DMS153 (cell line): ENCODE measurements around the gene COL6A3.

ENCODE experiments used
- DNase-seq: peaks from one replicate; lab custom pipeline; 2025; lab: John Stamatoyannopoulos, UW

The COL6A3 gene, protein sequence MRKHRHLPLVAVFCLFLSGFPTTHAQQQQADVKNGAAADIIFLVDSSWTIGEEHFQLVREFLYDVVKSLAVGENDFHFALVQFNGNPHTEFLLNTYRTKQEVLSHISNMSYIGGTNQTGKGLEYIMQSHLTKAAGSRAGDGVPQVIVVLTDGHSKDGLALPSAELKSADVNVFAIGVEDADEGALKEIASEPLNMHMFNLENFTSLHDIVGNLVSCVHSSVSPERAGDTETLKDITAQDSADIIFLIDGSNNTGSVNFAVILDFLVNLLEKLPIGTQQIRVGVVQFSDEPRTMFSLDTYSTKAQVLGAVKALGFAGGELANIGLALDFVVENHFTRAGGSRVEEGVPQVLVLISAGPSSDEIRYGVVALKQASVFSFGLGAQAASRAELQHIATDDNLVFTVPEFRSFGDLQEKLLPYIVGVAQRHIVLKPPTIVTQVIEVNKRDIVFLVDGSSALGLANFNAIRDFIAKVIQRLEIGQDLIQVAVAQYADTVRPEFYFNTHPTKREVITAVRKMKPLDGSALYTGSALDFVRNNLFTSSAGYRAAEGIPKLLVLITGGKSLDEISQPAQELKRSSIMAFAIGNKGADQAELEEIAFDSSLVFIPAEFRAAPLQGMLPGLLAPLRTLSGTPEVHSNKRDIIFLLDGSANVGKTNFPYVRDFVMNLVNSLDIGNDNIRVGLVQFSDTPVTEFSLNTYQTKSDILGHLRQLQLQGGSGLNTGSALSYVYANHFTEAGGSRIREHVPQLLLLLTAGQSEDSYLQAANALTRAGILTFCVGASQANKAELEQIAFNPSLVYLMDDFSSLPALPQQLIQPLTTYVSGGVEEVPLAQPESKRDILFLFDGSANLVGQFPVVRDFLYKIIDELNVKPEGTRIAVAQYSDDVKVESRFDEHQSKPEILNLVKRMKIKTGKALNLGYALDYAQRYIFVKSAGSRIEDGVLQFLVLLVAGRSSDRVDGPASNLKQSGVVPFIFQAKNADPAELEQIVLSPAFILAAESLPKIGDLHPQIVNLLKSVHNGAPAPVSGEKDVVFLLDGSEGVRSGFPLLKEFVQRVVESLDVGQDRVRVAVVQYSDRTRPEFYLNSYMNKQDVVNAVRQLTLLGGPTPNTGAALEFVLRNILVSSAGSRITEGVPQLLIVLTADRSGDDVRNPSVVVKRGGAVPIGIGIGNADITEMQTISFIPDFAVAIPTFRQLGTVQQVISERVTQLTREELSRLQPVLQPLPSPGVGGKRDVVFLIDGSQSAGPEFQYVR (N-terminal part only)

DNA sequence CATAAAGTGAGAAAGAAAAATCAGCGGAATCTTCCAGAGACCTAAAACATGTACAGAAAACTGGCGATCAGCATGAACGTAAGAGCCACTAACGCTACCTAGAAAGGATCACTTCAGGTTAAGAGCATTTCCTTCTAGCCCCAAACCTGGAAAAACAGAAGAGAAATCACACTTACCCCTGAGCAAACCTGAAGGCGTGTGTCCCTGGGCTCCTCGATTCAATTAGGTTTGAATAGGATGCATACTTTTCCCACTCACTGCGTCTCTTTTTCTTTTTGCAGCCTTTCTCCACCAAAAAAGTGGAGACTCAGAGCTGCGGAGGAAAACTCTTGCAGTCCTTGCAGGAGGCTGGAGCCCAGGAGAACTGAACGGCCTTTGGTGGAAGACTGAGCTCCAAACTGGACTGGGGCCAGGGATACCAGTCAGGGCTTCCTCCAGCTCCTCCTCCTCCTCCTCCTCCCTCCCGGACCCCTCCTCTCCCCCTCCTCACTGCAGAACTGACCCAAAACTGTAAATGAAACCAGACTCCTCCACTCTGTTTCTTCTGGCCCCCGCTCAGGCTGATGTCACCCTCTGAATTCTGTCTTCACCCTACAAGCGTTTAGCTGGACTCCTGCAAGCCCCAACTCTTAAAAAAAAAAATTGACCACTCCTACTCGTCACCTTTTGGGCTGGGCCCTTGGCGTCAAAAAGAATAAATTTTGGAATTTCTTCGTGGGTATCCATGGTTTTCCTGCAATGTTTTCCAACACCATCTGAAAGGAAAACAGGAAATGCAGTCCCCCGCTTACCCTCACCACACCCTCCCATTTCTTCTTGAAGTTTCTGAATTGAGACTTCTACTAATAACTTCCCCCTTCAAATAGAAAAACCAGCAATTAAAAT, at the start of gene COL6A3:
TSS of gene COL6A3 (minus strand) at position 388 of the 885 bp plus-strand sequence. CDS start 17,347 bp downstream, outside the sequence.
- no peak for DNase-seq

DNA sequence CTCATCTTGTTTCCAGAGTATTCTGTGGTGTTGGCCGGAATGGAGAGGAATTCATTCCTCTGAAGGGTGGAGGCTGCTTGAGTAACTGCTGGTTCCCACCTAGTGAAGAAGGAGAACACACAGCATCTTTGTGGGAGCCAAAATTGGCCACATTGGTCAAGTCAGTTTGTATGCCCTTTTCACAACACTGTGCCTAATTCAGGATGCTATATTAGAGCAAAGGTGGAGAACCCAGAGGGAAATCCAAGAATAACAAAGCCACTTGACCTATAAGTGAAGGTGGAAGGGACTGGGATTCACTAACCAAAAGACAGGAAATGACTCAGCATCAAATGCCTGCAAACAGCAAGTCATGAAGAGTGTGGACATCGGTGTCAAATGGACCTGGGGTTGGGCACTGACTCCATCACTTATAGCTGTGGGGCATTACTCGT, 45.8 kb upstream of the COL6A3 start:
- no peak for DNase-seq

DNA sequence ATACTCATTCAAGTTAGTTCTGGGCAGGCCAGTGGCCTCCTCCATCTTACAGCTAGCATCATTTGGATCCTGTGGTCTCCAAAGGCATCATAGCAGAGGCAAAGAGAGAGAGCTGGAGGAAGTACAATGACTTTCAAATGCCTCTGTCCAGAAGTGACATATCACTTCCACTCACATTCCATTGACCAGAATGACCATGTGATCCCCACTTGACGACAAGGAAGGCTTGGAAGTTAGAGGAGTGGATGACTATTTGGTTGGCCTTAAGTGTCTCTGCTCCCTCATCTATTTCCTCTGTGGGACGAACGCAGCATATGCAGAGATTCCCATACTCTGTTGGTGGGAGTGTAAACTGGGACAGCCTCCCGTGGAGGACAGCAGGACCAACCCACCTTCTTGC, 45.3 kb upstream of the COL6A3 start:
- DNase-seq: no peak

DNA sequence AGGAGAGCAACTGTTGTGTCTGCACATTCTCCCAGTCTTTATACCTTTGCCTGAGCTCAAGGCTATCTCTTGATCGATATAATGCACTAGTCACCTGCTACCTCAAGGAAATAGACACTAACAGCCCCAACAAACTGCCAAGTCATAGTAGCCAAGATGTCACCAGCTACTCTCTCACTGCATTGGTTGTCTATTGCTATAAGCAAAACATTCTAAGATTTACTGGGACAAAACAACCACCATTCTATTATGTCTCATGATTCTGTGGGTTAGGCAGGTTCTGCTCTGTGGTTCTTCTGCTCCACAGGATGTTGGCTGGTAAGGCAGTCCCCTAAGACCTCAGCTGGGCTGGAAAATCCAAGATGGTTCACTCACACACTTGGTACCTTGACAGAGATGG, 44.6 kb upstream of the COL6A3 start:
- DNase-seq: no peak

DNA sequence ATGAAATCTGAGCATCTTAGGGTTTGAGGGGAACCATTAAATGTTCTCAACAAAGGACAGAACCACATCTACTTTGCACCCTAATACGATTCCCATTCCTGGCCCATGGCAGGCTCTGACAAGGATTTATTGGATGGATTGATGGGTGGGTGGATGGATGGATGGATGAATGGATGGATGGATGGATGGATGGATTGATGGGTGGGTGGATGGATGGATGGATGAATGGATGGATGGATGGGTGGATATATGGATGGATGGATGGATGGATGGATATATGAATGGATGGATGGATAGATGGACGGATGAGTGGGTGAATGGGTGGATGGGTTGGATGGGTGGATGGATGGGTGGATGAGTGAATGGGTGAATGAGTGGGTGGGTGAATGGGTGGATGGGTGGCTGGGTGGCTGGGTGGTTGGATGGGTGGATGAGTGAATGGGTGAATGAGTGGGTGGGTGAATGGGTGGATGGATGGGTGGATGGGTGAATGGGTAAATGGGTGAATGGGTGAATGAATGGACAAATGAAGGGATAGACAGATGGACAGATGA, 43.5 kb upstream of the COL6A3 start:
- DNase-seq: no peak

DNA sequence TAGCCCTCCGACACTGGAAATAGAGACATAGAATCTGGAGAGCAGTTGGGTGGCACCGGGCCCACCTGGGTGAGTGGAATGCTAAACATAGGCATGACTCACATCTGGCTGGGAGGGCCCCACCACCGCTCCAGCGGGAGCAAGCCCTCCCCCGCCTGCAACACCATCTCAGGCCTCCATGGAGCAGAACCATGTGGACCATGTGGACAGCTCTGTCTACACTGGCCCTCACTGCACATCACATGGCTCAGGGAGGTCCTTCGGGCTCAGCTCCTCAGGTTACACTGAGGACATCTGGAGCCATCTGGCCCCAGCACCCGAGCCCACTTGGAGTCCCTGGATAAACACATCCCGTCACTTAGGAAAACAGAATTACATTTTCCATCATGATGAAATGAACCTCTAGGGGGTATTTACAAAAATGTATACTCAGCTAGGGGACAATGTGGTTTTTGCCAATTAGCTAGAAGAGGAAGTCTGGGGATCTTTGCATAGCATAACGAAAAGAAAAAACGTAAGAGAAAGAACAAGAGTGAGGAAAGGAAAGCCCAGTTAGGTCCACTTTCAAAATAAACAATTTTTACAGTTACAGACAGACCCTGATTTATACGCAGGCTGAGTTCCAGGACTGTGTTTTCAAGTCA, 42.4 kb upstream of the COL6A3 start:
- DNase-seq: no peak

DNA sequence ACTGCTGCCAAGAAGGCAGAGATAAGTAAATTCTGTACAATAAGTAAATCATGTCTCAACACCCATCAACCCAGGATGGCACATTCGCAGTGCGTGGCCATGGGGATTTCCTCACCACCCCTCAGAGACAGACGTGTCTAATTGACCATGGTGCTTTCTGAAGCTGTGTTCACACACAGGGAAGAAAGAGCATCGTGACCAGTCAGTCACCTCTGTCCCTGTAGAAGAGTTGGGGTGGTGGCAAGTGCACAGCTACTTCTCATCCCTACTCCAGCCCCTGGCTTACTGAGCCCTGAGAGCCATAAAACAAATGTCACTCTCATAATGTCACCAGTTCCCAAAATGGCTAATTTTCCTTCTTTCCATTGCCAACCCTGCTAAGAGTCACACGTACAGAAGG, 41.8 kb upstream of the COL6A3 start:
- DNase-seq: no peak

DNA sequence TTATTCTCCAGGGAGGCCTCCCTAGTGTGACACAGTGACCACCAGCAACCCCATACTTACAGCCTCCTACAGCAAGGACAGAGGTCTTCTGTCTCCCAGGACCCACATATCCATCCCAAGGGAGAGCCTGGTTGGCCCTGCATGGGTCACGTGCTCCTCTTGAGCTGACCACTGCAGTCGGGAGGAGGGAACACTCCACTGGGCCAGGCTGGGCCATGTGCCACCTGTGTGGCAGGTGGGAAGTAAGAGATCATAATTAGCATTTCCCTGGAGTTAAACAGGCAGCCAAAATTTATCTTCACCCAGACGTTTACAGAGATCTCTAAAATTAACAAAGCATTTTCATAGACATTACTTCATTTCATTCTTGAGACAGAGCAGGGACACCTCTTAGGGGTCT, 39.7 kb upstream of the COL6A3 start:
- DNase-seq: no peak

DNA sequence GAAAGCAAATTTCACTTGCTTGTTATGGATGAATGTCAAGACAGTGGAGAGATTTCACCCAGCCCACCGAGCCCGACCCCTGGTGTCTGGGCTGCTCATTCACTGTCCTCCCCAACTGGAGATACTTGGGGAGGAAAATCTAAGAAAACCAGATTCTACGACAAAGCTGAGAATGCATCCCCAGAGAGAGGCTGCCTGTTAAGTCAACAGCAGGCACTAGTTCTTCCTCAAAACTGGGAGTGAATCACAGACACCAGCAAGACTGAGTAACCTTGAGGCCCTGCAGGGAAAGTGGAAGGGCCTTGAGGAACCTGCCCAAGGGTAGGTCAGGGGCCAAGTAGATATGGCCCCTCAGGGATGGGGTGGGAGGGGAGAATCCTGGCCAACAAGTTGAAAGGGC, 38.9 kb upstream of the COL6A3 start:
- no peak for DNase-seq

DNA sequence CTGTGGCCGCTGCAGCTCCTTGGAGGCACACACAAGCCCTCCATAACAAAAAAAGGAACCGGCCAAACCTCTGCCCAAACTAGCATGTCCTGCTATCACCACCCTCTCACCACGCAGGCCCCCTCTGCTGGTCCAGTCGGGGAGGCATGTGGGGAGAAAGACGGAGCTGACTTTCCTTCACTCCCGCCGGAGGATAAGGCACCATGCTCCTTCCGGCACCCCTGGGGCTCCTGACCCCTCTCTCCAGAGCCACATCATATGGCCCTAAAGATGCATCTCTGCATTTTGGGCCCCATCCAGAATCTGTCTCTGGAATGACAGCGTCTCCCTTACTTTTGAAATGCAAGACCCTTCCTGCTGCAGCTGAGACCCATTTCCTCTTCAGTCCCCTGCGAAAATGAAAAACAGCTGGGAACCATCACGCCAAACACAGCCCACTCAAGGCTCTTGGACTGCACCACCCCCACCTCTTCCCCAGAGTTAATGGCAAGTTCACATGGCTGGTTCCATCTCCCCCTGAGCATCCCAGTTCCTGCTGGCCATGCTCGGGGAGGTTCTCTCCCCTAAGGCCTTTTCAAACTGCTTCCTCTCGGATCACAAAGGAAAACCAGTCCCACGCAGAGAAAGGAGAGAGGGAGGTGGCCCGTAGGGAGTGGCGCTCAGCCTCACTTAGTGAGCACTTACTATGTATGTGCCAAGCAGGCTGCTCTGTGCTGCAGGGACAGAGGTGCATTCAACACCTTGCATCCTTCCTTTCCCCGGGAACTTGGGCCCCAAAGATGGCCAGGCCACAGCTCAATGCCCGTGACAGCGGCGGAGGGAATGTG, 37.9 kb upstream of the COL6A3 start:
- DNase-seq: no peak

DNA sequence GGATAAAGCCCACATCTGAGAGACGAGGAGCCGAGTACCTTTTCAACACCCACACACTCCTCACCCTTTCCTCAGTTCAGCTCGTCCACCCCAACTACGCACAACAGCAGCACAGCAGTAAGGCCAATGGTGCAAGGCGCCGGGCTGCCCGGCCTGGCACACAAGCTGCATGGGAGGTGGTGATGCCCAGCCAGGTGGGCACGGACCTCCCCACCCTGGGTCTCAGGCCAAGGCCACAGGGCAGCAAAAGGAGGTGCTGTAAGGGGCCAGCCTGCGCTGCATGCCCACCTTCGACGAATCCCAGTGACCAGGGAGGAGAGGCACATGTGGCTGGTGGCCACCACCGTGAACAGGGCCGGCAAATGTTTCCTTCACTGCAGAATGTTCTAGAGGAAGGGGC, 36.6 kb upstream of the COL6A3 start:
- DNase-seq: no peak

DNA sequence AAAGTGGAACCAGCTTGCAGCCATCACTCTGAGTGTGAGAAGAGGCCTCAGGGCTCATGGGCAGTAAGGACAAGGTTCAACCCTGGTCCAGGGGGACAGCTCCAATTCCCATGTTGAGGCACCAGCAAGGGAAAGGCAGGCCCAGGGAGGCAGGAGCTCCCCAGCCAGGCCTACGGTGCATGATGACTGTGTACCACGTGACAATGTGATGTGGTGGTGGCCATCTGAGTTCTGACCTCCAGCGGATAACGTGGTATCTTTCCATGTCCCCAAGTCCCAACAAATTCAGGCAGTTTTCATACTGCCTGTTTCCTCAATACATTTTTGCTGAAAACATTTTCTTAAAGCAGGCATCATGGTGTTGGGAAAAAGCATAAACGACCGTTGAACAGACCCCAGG, 36.1 kb upstream of the COL6A3 start:
- DNase-seq: no peak

DNA sequence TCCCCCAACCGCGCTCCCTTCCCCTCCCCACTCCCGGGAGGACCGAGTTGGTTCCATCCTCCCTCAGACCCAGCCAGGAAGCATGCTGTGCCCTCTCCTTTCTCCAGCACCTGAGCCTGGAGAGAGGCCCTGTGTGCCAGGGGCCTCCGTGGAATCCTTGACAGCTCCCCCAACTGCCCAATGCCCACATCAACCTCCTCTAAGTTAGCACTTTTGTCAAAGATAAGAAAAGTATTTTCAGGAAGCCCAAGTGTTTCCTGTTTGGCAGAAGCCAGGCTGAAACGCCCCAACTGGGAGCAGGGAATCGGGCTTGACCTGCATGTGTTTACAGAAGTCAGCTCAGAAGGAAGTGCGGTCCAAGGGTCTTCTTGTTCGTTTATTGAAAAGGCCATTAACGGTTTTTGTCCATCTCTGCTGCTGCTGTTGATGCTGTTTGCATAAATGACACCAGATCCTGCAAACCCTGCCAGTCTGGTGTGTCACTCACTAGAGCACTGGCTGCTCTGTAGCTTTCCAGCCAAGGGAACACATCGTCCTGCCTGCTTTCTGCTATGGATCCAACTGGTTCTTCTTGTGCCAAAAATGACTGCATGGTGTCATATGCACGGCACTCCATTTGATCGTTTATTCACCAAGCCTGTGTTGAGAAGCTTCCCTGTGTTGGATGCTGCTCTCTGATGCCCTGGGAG, 35.4 kb upstream of the COL6A3 start:
- DNase-seq: no peak

DNA sequence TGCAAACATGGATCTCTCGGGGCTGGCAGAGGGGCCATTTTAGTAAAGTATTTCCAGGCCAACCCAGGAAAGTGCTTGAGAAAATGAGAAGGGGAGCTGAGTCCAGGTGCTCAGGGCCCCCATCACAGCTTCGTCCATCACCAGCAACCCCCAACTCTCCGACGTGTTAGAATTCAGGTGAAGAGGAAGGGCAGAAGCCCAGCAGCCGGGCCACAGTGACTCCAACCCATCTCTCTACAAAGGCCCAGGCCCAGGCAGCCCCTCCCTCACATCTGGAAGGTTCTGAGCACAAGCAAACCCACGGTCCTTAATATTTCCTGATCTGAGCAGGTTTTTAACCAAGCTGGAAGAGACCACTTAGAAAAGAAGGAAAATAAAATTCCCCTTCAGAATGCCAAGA, 34.7 kb upstream of the COL6A3 start:
- DNase-seq: no peak

DNA sequence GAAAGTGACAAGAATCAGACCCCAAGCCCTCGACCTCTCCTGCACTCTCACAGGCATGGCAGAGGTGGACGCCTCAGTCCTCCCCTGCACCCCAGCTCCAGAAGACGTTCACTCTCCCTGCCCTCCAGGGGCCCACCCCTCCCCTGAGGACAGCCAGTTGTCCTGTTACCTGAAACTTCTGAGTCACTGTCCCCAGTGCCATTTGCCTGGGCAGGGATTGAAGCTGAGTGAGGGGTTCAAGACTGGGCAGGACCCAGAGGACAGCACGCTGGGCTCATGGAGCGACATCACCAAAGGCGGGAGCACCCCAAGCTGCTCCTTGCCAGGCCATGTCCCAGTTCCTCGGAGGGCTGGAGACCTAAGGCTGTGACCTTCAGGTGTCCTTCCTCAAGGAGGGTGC, 34.2 kb upstream of the COL6A3 start:
- DNase-seq: no peak

DNA sequence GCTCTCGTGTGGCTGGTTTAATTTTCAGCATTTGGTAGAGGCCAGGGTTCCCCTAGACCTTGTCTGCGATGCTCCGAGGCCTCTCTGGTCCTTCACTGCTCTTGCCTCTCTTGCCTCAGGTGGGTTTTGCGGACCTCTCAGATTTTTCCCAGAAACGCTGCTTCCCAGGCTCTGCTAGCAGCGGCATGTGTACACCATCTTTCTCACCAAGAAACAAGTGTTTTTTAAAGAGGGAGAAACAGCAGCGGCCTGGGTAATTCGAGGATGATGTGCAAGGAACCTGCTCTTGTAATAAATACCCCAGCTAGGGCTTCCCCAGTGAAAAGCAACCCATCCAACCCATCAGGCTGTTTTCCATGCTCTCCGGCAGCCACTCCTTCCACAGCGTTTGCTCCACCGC, 33.5 kb upstream of the COL6A3 start:
- no peak for DNase-seq

DNA sequence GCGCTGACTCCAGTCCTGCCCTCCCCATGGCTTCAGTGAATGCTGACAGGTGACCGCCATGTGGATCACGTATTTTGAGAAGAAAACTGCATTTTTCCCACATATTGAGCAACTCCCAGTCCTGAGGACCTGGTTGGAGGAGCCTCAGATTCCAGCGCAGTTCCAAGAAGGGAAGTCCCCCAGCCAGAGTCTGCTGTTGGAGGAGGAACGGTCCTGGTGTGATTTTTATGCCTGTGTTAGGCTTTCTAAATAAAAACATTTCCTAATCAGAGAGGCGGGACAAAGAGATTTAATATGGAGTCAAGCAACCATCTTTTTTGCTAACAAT, 32.3 kb upstream of the COL6A3 start:
- no peak for DNase-seq

DNA sequence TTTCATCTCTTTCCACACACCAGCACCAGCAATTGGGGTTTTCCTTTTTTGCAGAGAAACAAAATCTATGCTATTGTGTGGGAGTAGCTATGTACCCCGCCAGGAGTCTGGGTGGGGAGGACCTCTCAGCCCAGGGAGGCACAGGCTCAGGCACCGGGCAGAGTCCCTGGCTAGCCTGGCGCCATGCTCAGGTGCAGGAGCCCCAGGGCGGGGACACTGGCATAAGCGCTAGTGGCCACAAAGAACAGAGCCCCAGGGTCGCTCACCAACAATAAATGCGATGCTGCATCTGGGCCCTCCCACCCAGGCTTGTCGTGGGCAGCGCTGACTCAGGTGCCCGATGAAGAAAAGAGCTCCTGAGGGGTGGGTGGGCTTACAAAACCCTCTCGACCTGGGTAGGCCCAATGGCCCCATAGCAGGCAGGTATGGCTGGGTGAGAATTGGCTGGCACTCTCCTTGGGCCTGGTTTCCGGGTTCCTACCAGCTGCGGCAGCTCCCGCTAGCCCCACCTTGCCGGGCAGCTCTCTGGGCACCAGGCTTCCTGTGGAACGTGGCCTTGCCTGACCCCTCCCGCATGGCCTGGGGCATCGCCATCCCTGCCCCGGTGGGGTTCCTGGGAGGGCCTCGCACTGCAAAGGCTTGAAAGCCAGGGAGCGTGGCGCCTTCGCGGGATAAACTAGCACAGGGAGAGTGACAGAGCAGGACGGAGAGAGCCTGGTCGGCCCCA, 31.8 kb upstream of the COL6A3 start:
- no peak for DNase-seq

DNA sequence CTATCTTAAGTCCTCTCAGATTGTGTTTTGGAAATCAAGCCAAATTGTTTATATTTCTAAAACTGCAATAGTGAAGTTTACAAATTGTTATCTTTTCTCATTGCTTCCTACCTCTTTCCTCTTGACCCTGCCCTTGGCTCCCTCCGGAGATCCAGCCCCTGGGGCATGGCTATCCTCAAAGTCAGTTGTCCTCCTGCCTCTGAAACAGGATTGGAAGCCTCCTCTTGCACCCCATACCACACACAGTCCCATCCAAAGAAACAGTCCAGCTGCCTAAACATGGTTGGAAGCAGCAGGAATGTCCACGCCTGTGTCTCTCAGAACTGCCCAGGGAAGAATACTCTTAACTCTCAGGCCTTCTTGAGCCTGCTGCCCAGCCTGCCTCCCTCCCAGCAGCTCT, 30.1 kb upstream of the COL6A3 start:
- DNase-seq: no peak
